Adrenal gland (tissue), 5 donors: ENCODE data around the gene SORT1.

Source experiments
- POLR2A ChIP-seq, 2 donors: fragments of 450-650 bp; IDR thresholded peaks; one replicate each; pipeline ENCODE4 v1.6.1; 2017; ENCODE audit warnings: antibody characterized with exemption in 2 of 2, mild to moderate bottlenecking in 2 of 2, moderate library complexity in 1 of 2
- TF ChIP-seq, protein P1 (sequence below), 6 experiments: fragments of 450-650 bp in 4 of 6; fragments of 200-600 bp in 2 of 6; sonication (generic) in 1 of 6; IDR thresholded peaks; 1 replicate in 5 of 6; 2 replicates in 1 of 6; pipeline versions ENCODE4 v1.5.1 to v1.8.0; 2016 to 2021; ENCODE audit warnings: antibody characterized with exemption in 6 of 6, mild to moderate bottlenecking in 2 of 6, moderate library complexity in 1 of 6
- donor health status: DM: no; HTN: no; CAD: no.

DNA sequence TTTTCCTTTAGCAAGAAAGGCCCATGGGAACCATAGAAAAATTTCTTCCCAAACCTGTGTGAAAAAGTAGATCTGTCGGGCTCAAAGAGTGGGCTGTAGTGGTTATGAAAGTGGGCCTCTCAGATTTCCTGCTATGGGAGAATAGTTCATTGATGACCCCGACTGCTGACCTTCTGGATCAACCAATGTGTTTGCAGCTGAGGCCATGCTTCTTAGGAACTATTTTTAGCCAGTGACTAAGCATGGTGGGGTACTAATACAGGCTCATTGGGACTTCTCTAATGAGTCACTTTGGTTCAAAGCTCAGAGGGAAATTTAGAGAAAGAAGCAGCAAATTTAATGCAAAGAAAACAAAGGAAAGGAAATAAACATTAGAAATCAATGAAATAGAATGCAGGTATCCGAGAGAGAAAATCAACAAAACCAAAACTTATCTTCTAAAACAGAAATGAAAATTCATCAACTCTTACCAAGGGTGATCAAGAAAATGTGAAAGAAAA lies 41.1 kb upstream of the SORT1 start:
- TF ChIP-seq, protein P1, sequence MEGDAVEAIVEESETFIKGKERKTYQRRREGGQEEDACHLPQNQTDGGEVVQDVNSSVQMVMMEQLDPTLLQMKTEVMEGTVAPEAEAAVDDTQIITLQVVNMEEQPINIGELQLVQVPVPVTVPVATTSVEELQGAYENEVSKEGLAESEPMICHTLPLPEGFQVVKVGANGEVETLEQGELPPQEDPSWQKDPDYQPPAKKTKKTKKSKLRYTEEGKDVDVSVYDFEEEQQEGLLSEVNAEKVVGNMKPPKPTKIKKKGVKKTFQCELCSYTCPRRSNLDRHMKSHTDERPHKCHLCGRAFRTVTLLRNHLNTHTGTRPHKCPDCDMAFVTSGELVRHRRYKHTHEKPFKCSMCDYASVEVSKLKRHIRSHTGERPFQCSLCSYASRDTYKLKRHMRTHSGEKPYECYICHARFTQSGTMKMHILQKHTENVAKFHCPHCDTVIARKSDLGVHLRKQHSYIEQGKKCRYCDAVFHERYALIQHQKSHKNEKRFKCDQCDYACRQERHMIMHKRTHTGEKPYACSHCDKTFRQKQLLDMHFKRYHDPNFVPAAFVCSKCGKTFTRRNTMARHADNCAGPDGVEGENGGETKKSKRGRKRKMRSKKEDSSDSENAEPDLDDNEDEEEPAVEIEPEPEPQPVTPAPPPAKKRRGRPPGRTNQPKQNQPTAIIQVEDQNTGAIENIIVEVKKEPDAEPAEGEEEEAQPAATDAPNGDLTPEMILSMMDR (IDR thresholded peaks at IDR 0.05) = no peak
- no peak for TF ChIP-seq POLR2A (IDR thresholded peaks at IDR 0.05)
